ENCODE data around the gene CBLN1. TPM values are rescaled to one million over a fixed set of nuclear protein-coding genes. Genes with fewer than 3 reads are reported as not detected.

CBLN1 gene
- total and polyA plus RNA-seq, 2 experiments from 2014 or later = 0.07 TPM; not detected in 1

- H4K20me1 ChIP-seq (ENCODE audit: insufficient read depth, poor library complexity, severe bottlenecking) = no peaks in the 10 kb centered on the region
- TF ChIP-seq, protein P1, sequence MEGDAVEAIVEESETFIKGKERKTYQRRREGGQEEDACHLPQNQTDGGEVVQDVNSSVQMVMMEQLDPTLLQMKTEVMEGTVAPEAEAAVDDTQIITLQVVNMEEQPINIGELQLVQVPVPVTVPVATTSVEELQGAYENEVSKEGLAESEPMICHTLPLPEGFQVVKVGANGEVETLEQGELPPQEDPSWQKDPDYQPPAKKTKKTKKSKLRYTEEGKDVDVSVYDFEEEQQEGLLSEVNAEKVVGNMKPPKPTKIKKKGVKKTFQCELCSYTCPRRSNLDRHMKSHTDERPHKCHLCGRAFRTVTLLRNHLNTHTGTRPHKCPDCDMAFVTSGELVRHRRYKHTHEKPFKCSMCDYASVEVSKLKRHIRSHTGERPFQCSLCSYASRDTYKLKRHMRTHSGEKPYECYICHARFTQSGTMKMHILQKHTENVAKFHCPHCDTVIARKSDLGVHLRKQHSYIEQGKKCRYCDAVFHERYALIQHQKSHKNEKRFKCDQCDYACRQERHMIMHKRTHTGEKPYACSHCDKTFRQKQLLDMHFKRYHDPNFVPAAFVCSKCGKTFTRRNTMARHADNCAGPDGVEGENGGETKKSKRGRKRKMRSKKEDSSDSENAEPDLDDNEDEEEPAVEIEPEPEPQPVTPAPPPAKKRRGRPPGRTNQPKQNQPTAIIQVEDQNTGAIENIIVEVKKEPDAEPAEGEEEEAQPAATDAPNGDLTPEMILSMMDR (IDR thresholded peaks at IDR 0.05; ENCODE audit: poor library complexity) = no peak
- TF ChIP-seq EZH2 (IDR thresholded peaks at IDR 0.05; ENCODE audit: borderline replicate concordance) (no peak), EZH2phosphoT487 (IDR thresholded peaks at IDR 0.05; ENCODE audit: low read depth, severe bottlenecking, unreplicated experiment) (no peak)
- H3K36me3 ChIP-seq (replicated peaks; ENCODE audit: insufficient read depth, low read depth) = no peaks in the 10 kb centered on the region
- no peak for DNase-seq (ENCODE audit: low spot score)
- H3K27ac ChIP-seq = no peak overlapping the region
- peaks cover 4% of the 10 kb centered on the region for H3K27me3 ChIP-seq
- no peak overlapping the region for H2AFZ ChIP-seq
- H3K4me2 ChIP-seq = no peak overlapping the region
- no peak overlapping the region for H3K4me3 ChIP-seq
- no peaks in the 10 kb centered on the region for H3K9me2 ChIP-seq (replicated peaks; ENCODE audit: insufficient read depth)
- H3K9me3 ChIP-seq (ENCODE audit: low read depth) = no peaks in the 10 kb centered on the region
- no peaks in the 10 kb centered on the region for H3K79me2 ChIP-seq
- 71% methylated on average over 4 of the region's 4 CpGs for WGBS (ENCODE audit: low lambda C conversion rate, missing lambda C conversion rate)
- H3K4me1 ChIP-seq (ENCODE audit: insufficient read depth) = no peaks in the 10 kb centered on the region
Observed at GRCh38 chr16:49327466-49327865, 45.8 kb upstream of the CBLN1 start.

DNA sequence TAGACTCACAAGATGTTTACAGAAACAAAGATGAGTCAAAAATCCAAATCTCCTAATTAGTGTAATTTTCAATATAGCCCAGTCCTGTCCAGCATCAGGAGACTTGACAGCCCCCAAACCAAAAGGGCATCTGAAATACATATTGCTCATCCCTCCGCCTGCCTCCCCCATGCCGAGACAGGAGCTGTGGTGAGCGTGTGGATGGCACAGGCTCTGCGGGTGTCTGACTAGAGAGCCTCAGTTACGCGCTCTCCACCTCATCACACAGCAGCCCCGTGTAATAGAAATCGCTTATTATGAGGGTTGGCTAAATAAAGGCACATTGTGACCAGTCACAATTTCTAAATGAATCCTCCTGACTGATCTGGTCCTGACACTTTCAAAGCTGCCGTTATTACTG, 43.1 kb upstream of the CBLN1 start:
- no peak overlapping the region for H3K4me2 ChIP-seq
- H2AFZ ChIP-seq = no peak overlapping the region
- no peaks in the 10 kb centered on the region for H3K9me2 ChIP-seq (replicated peaks; ENCODE audit: insufficient read depth)
- TF ChIP-seq EZH2phosphoT487 (IDR thresholded peaks at IDR 0.05; ENCODE audit: low read depth, severe bottlenecking, unreplicated experiment) (no peak), EZH2 (IDR thresholded peaks at IDR 0.05; ENCODE audit: borderline replicate concordance) (no peak)
- TF ChIP-seq, protein P1 (IDR thresholded peaks at IDR 0.05; ENCODE audit: poor library complexity) = no peak
- no peak overlapping the region for H3K27ac ChIP-seq
- DNase-seq (ENCODE audit: low spot score) = no peak
- H3K36me3 ChIP-seq (replicated peaks; ENCODE audit: insufficient read depth, low read depth) = no peaks in the 10 kb centered on the region
- no peak overlapping the region for H3K4me3 ChIP-seq
- H3K27me3 ChIP-seq = peaks cover 4% of the 10 kb centered on the region
- no peaks in the 10 kb centered on the region for H3K4me1 ChIP-seq (ENCODE audit: insufficient read depth)
- H4K20me1 ChIP-seq (ENCODE audit: insufficient read depth, poor library complexity, severe bottlenecking) = no peaks in the 10 kb centered on the region
- H3K9me3 ChIP-seq (ENCODE audit: low read depth) = no peaks in the 10 kb centered on the region
- H3K79me2 ChIP-seq = no peaks in the 10 kb centered on the region
- WGBS (ENCODE audit: low lambda C conversion rate, missing lambda C conversion rate) = 88% methylated on average over 9 of the region's 9 CpGs

GRCh38 chr16:49315602-49316001, 34.0 kb upstream of the CBLN1 start:
- no peaks in the 10 kb centered on the region for H3K4me1 ChIP-seq (ENCODE audit: insufficient read depth)
- no peak overlapping the region for H3K4me2 ChIP-seq
- no peak overlapping the region for H3K4me3 ChIP-seq
- H3K36me3 ChIP-seq (replicated peaks; ENCODE audit: insufficient read depth, low read depth) = no peaks in the 10 kb centered on the region
- no peak for TF ChIP-seq EZH2 (IDR thresholded peaks at IDR 0.05; ENCODE audit: borderline replicate concordance)
- TF ChIP-seq, protein P1 (IDR thresholded peaks at IDR 0.05; ENCODE audit: poor library complexity) = no peak
- TF ChIP-seq EZH2phosphoT487 (IDR thresholded peaks at IDR 0.05; ENCODE audit: low read depth, severe bottlenecking, unreplicated experiment) = no peak
- H2AFZ ChIP-seq = no peak overlapping the region
- 94% methylated on average over 1 of the region's 1 CpG for WGBS (ENCODE audit: low lambda C conversion rate, missing lambda C conversion rate)
- no peaks in the 10 kb centered on the region for H4K20me1 ChIP-seq (ENCODE audit: insufficient read depth, poor library complexity, severe bottlenecking)
- no peak for DNase-seq (ENCODE audit: low spot score)
- no peaks in the 10 kb centered on the region for H3K9me2 ChIP-seq (replicated peaks; ENCODE audit: insufficient read depth)
- peaks cover 25% of the 10 kb centered on the region for H3K27me3 ChIP-seq
- H3K27ac ChIP-seq = no peak overlapping the region
- H3K79me2 ChIP-seq = no peaks in the 10 kb centered on the region
- no peaks in the 10 kb centered on the region for H3K9me3 ChIP-seq (ENCODE audit: low read depth)
